ENCODE results near the gene CAP2. TPM values are rescaled to one million over a fixed set of nuclear protein-coding genes. Genes with fewer than 3 reads are reported as not detected.

Gene CAP2
- total and polyA plus RNA-seq, 11 donors, result 61.3 to 187 (median 126) TPM

GRCh38 chr6:17352302-17352701 is 41.1 kb upstream of the CAP2 start:
- H3K4me1 ChIP-seq, result no peaks in the 10 kb centered on the region
- intact Hi-C loops (cut with DNase I), result no loop called here
- H3K9me3 ChIP-seq, result no peaks in the 10 kb centered on the region
- TF ChIP-seq CTCF (IDR thresholded peaks at IDR 0.05) (no peak), POLR2A (IDR thresholded peaks at IDR 0.05) (no peak)
- no peaks in the 10 kb centered on the region for H3K27me3 ChIP-seq
- ATAC-seq (no peak), DNase-seq (no peak)
- H3K27ac ChIP-seq, result no peak overlapping the region
- H3K4me3 ChIP-seq, result no peak overlapping the region
- no peaks in the 10 kb centered on the region for H3K36me3 ChIP-seq

GRCh38 chr6:17353440-17354175 is 39.8 kb upstream of the CAP2 start:
- H3K27ac ChIP-seq, result no peak overlapping the region
- WGBS, 4 donors, result 72 to 87% (median 80%) methylated on average over 4 of the region's 4 CpGs

GRCh38 chr6:17354700-17355403 is 38.5 kb upstream of the CAP2 start:
- Histone ChIP-seq H3K27ac (no peak overlapping the region), H3K27me3 (no peaks in the 10 kb centered on the region), H3K4me3 (no peak overlapping the region), H3K9me3 (no peaks in the 10 kb centered on the region), H3K36me3 (no peaks in the 10 kb centered on the region), H3K4me1 (no peaks in the 10 kb centered on the region)
- no peak for ATAC-seq
- DNase-seq, result no peak
- intact Hi-C loops (cut with DNase I), result no loop called here
- WGBS, 4 donors, result 76 to 87% (median 78%) methylated on average over 4 of the region's 4 CpGs
- TF ChIP-seq POLR2A (IDR thresholded peaks at IDR 0.05) (no peak), CTCF (IDR thresholded peaks at IDR 0.05) (no peak)

More at GRCh38 chr6:17353440-17354175, 39.8 kb upstream of the CAP2 start:
- Histone ChIP-seq H3K27me3 (no peaks in the 10 kb centered on the region), H3K36me3 (no peaks in the 10 kb centered on the region), H3K4me1 (no peaks in the 10 kb centered on the region), H3K9me3 (no peaks in the 10 kb centered on the region), H3K4me3 (no peak overlapping the region)
- intact Hi-C loops (cut with DNase I), result no loop called here
- DNase-seq, result no peak
- TF ChIP-seq CTCF (IDR thresholded peaks at IDR 0.05) (no peak), POLR2A (IDR thresholded peaks at IDR 0.05) (no peak)
- no peak for ATAC-seq

- WGBS, 4 donors, result 84 to 93% (median 89%) methylated on average over 2 of the region's 2 CpGs
- intact Hi-C loops (cut with DNase I), result no loop called here
- ATAC-seq, result no peak
Observed at GRCh38 chr6:17355404-17355774, 38.0 kb upstream of the CAP2 start.

More at GRCh38 chr6:17355404-17355774, 38.0 kb upstream of the CAP2 start:
- no peak for TF ChIP-seq CTCF (IDR thresholded peaks at IDR 0.05)
- TF ChIP-seq POLR2A (IDR thresholded peaks at IDR 0.05), result no peak
- DNase-seq, result no peak
- H3K4me3 ChIP-seq, result no peak overlapping the region
- H3K36me3 ChIP-seq, result no peaks in the 10 kb centered on the region
- no peaks in the 10 kb centered on the region for H3K27me3 ChIP-seq
- H3K9me3 ChIP-seq, result no peaks in the 10 kb centered on the region
- no peak overlapping the region for H3K27ac ChIP-seq
- no peaks in the 10 kb centered on the region for H3K4me1 ChIP-seq
